UCSD-AML1 (cell line): ENCODE results near the gene ODAD4.

Source experiments
- DNase-seq: peaks from one replicate; lab custom pipeline; 2025; ENCODE audit not compliant: unreplicated experiment; lab: John Stamatoyannopoulos, UW

Gene ODAD4

GRCh38 chr17:41930009-41930832 lies at the start of gene ODAD4:
TSS of gene ODAD4 (plus strand) at chr17:41930617. CDS start at chr17:41930724, 107 bp downstream.
- peak; percentile 96 for DNase-seq

DNA sequence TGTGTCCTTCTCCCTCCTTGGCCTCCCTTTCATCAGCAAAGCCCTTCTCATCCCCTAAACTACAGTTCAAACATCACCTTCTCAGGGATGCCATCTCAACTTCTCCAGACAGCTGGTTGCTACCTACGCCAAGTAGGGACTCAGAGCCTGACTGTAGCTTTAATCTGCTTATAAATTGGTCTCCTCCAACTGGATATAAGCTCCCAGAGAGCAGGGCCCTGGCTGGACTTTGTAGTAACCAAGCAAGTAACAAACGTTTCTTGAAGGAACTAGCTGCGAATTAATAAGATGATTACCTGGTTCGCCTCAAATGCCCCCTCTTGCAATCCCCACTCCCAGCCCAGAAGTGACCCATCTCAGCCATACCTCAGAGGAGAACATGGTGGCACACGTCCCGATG lies 47.7 kb upstream of the ODAD4 start:
- DNase-seq, result no peak

DNA sequence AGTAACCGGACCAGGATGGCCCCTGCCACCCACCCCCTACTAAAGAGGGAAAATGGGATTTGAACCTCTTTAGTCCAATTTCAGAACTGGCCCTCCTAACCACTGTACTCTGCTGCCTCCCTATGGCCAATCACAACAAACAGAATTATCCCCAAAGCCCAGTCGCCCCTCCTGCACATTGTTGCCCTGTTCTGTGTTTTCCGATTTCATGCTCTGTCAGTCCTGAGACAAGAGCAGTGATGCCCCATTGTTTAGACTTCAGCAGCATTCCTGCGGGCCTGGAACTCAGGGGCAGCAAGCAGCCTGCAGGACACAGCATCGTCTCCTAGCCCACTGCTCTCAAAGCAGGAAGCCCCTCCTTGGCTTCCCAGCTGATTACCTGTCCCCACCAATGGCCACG lies 44.7 kb upstream of the ODAD4 start:
- DNase-seq, result no peak

- DNase-seq, result no peak
Measured at GRCh38 chr17:41888332-41888965, 42.0 kb upstream of the ODAD4 start.

DNA sequence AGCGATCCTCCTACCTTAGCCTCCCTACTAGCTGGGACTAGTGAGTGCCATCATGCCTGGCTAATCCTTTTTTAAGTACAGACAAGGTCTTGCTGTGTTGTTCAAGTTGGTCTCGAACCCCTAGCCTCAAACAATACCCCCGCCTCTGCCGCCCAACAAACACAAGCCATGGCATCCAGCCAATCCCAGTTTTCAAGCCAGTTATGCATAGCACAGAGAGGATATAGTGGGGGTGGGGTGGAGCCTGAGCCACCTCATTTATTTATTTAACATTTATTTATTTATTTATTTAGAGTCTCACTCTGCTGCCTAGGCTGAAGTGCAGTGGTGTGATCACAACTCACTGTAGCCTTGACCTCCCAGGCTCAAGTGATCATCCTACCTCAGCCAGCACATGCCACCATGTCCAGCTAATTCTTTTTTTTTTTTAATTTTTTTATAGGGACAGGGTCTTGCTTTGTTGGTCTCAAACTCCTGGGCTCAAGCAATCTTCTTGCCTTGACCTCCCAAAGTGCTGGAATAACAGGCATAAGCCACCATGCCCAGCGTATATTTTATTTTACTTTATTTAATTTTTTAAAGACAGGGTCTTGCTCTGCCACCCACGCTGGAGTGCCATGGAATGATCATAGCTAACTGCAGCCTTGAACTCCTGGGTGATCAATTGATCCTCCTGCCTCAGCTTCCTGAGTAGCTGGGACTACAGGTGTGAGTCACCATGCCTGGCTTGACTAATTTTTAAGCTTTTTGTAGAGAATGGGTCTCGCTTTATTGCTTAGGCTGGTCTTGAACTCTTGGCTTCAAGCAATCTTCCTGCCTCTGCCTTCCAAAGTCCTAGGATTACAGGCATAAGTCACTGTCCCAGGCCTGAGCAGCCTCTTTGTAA lies 39.0 kb upstream of the ODAD4 start:
- no peak for DNase-seq

DNA sequence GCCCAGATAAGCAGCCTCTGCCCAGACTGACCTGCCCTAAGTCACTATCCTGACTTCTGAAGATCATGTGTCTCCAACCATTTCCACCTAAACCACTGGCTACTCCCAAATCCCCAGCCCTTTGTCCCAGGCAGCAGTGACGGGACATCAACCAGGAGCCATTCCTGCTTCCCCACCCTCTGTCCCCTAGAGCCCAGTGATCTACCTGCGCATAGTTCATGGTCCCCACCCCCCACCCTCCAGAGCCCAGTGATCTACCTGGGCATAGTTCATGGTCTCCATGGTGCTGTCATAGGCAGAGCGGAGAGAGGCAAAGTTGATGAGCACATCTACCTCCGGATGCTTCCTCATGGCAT lies 38.4 kb upstream of the ODAD4 start:
- DNase-seq, result no peak

DNA sequence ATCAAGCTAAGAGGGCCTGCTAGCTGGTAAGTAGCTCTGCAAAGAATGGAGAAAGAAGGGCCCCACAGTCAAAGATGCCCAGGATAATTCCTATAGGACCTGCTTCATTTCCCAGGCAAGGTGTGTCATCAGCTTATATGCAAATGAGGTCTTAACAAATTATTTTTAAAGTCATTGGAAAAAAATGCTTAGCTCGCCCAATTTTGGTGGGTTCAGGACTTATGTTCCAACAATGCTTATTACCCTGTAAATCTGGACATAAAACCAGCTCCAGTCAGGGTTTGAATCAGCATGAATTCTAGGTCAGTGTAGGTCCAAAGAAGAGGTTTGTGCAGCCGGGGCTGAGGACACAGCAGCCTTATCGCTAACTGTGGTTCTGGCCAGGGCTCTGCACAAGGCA lies 37.0 kb upstream of the ODAD4 start:
- DNase-seq, result no peak

GRCh38 chr17:41894791-41895331 lies 35.6 kb upstream of the ODAD4 start:
- DNase-seq, result no peak

GRCh38 chr17:41895617-41896016 lies 34.8 kb upstream of the ODAD4 start:
- DNase-seq, result no peak

GRCh38 chr17:41896726-41897125 lies 33.7 kb upstream of the ODAD4 start:
- DNase-seq, result no peak

DNA sequence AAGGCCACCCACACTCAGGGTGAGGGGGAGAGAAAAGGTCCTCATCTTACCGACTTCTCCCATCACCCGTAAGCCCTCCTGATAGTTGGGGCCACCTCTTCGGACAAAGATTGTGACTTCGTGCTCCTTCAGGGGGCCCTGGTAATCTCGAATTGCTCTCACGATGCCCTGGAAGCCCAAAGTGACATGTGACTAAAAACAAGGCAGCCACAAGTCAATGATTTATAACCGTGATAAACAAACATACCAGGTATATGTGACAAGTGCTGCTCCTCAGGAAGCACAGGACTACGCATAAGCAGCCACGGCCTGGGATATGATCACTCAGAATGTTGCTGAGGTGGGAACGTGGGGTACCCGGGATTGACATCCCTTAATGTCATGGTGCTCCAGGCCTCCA lies 28.8 kb upstream of the ODAD4 start:
- DNase-seq, result no peak

DNA sequence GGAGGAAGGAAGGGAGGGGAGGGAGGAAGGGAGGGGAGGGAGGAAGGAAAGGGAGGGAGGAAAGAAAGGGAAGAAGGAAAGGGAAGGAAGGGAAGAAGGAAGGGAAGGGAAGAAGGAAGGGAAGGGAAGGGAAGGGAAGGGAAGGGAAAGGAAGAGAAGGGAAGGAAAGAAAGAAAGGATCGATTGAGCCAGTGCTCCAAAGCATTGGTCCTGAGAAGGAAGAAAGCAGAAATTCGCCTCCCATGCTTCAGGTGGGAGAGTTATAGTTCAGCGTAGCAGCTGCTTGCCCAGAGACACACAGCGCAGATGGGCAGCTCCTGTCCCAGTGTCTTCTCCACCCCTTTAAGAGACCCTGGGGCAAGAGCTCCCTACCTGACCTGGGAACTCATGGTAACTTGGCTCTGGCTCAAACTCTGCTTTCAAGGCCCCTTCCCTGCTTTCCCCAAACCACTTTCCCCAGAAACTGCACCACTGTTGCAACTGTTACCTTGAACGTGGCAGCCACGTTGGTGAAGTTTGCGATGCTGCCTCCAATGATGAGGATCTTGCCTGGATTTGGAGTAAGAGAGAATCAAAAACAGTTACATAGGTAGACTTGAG lies 26.1 kb upstream of the ODAD4 start:
- DNase-seq, result no peak

- DNase-seq, result no peak
Measured at GRCh38 chr17:41905172-41905571, 25.2 kb upstream of the ODAD4 start.

- DNase-seq, result no peak
Measured at GRCh38 chr17:41906465-41907184, 23.8 kb upstream of the ODAD4 start.

DNA sequence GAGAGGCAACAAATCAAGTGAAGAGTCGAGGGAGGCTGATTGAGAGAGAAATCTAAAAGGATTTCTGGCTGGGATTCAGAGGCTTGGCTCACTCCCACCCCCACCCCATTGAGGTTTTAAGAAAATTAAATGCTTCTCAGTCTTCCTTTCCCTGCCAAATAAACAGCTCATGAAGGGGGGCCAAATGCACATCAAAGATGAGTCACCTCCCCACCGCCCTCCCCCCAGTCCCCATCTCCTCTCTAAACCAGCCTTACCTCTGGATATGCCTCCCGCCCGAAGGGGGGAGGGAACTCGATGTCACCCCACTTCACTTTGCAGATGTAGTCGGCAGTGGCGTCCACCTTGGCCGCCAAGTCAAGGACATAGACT lies 23.2 kb upstream of the ODAD4 start:
- DNase-seq, result no peak

- DNase-seq, result no peak
Measured at GRCh38 chr17:41907633-41908539, 22.5 kb upstream of the ODAD4 start.

- no peak for DNase-seq
Measured at GRCh38 chr17:41909088-41909487, 21.3 kb upstream of the ODAD4 start.

DNA sequence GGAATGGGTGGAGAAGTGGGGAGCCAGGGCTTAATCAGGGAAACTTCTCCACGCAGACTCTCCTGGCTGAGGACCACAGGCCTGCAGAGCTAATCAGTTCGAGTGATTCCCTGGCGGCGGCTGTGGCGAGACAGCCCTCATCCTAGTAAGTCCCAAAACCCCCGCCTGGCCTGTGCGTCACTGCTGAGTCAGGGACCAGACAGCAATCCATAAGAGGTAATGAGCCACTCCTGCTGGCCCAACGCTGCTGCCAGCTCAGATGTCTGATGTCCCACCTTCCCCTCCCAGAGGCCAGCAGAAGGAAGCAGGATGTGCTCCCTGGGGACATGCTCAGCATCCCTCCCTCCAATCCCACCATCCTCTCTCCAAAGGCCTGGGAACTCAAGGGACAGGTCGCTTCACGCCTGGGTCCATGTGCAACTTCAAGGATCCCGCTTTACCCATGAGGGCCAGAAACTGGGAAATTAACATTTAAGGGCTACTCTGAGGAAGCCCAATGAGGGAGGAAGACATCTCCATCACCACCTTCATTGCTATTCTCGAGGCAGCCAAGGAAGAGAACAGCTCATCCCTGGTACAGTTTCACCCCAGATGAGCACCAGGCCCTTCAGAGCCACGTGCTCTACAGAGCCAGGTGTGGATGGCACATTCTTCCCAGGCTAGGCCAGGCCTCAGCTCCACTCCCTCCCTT lies 19.6 kb upstream of the ODAD4 start:
- no peak for DNase-seq

- no peak for DNase-seq
Measured at GRCh38 chr17:41912925-41913324, 17.5 kb upstream of the ODAD4 start.
